Urinary bladder (tissue), 4 donors: ENCODE data around the gene SMU1. TPM values are rescaled to one million over a fixed set of nuclear protein-coding genes. Genes with fewer than 3 reads are reported as not detected.
A peak's percentile ranks its signal among the peaks of the same experiment; 100 is the strongest.
"Not testable (repeated sequence)": the region's sequence is repeated elsewhere in the genome, so short reads cannot be mapped to it uniquely, and the experiment has no call there.

Experiments used
- DNase-seq: peaks from one replicate; pipeline ENCODE4 v3.0.0-alpha.2; 2015; ENCODE audit errors: extremely low spot score
- H3K27ac ChIP-seq: one replicate; pipeline ENCODE4 v1.5.1; 2013; ENCODE audit warnings: low read depth, mild to moderate bottlenecking, moderate library complexity
- H3K36me3 ChIP-seq: one replicate; pipeline ENCODE4 v1.6.1; 2013; ENCODE audit warnings: mild to moderate bottlenecking, moderate library complexity; ENCODE audit not compliant: insufficient read depth
- H3K4me1 ChIP-seq: one replicate; pipeline ENCODE4 v1.6.1; 2013; ENCODE audit warnings: mild to moderate bottlenecking, moderate library complexity; ENCODE audit not compliant: insufficient read depth
- H3K4me3 ChIP-seq: one replicate; pipeline ENCODE4 v1.5.1; 2013; ENCODE audit warnings: low read depth, low read length
- WGBS: extraction: QIAGEN DNeasy Blood & Tissue Kit; methylation state at CpG from one replicate; pipeline ENCODE4 v1.1.7; 2013; 5-methylcytosine and 5-hydroxymethylcytosine counted together
- polyA plus RNA-seq: library from polyadenylated mRNA; stranded (reverse); fragments of 200-250 nt; gene quantifications from one replicate; pipeline ENCODE4 v1.2.3, GENCODE V29; 2013
- total RNA-seq: library from RNA; depleted of rRNA; stranded (reverse); fragments of >200 nt; gene quantifications from one replicate; pipeline ENCODE4 v1.2.3, GENCODE V29; 2014
- donor health status: healthy with polysubstance abuse.
- donor health status: healthy.

Gene SMU1
- total and polyA plus RNA-seq, 2 donors = 14.3 to 37.0 TPM

- DNase-seq = no peak
- H3K36me3 ChIP-seq = no peaks in the 10 kb centered on the region
- no peak overlapping the region for H3K4me3 ChIP-seq
- WGBS = 90% methylated on average over 2 of the region's 2 CpGs
- no peak overlapping the region for H3K27ac ChIP-seq
- no peaks in the 10 kb centered on the region for H3K4me1 ChIP-seq
These were observed 23.3 kb upstream of the SMU1 start for GRCh38 chr9:33099754-33100153.

- Histone ChIP-seq H3K36me3 (no peaks in the 10 kb centered on the region), H3K4me3 (no peak overlapping the region), H3K27ac (no peak overlapping the region), H3K4me1 (no peaks in the 10 kb centered on the region)
- 76% methylated on average over 3 of the region's 3 CpGs for WGBS
- DNase-seq = no peak
These were observed 20.7 kb upstream of the SMU1 start for GRCh38 chr9:33097192-33097591.

GRCh38 chr9:33092634-33093033 lies 16.2 kb upstream of the SMU1 start:
- Histone ChIP-seq H3K4me3 (no peak overlapping the region), H3K4me1 (no peaks in the 10 kb centered on the region), H3K36me3 (no peaks in the 10 kb centered on the region), H3K27ac (no peak overlapping the region)
- 63% methylated on average over 5 of the region's 5 CpGs for WGBS
- DNase-seq = no peak

- WGBS = 88% methylated on average over 9 of the region's 9 CpGs
- H3K36me3 ChIP-seq, DNase-seq, H3K4me1 ChIP-seq, H3K27ac ChIP-seq, H3K4me3 ChIP-seq: not testable (repeated sequence)
These were observed 9.2 kb upstream of the SMU1 start for GRCh38 chr9:33085672-33086071.

GRCh38 chr9:33082538-33083326 lies 6.3 kb upstream of the SMU1 start:
- 65% methylated on average over 8 of the region's 8 CpGs for WGBS
- Histone ChIP-seq H3K4me1 (no peaks in the 10 kb centered on the region), H3K4me3 (no peak overlapping the region), H3K27ac (no peak overlapping the region), H3K36me3 (no peaks in the 10 kb centered on the region)
- DNase-seq = no peak

GRCh38 chr9:33082128-33082527 lies 5.7 kb upstream of the SMU1 start:
- Histone ChIP-seq H3K4me3 (no peak overlapping the region), H3K4me1 (no peaks in the 10 kb centered on the region), H3K36me3 (no peaks in the 10 kb centered on the region), H3K27ac (no peak overlapping the region)
- DNase-seq = no peak
- 69% methylated on average over 5 of the region's 5 CpGs for WGBS

GRCh38 chr9:33081128-33081851 lies 4.8 kb upstream of the SMU1 start:
- Histone ChIP-seq H3K4me3 (no peak overlapping the region), H3K4me1 (no peaks in the 10 kb centered on the region), H3K36me3 (no peaks in the 10 kb centered on the region), H3K27ac (peak overlapping the region; percentile 65)
- 12% methylated on average over 9 of the region's 9 CpGs for WGBS
- DNase-seq = peak; percentile 90

- H3K36me3 ChIP-seq = no peaks in the 10 kb centered on the region
- no peaks in the 10 kb centered on the region for H3K4me1 ChIP-seq
- DNase-seq = no peak
- H3K27ac ChIP-seq = peak overlapping the region; percentile 65
- WGBS = 63% methylated on average over 6 of the region's 6 CpGs
- H3K4me3 ChIP-seq = no peak overlapping the region
These were observed 4.1 kb upstream of the SMU1 start for GRCh38 chr9:33080534-33080933.

GRCh38 chr9:33068991-33069390 lies 7.5 kb downstream of the SMU1 start:
- WGBS = 87% methylated on average over 1 of the region's 1 CpG
- DNase-seq = no peak
- H3K27ac ChIP-seq = no peak overlapping the region
- H3K4me3 ChIP-seq = no peak overlapping the region
- no peaks in the 10 kb centered on the region for H3K4me1 ChIP-seq
- peaks cover 11% of the 10 kb centered on the region for H3K36me3 ChIP-seq

GRCh38 chr9:33065157-33066076 lies 11.1 kb downstream of the SMU1 start:
- no peaks in the 10 kb centered on the region for H3K4me1 ChIP-seq
- no peak overlapping the region for H3K27ac ChIP-seq
- no peak for DNase-seq
- no peak overlapping the region for H3K4me3 ChIP-seq
- WGBS = 89% methylated on average over 5 of the region's 5 CpGs
- peaks cover 9% of the 10 kb centered on the region for H3K36me3 ChIP-seq

GRCh38 chr9:33051144-33051543 lies 25.3 kb downstream of the SMU1 start:
- H3K27ac ChIP-seq = no peak overlapping the region
- peaks cover 5% of the 10 kb centered on the region for H3K36me3 ChIP-seq
- H3K4me1 ChIP-seq = no peaks in the 10 kb centered on the region
- 94% methylated on average over 4 of the region's 4 CpGs for WGBS
- H3K4me3 ChIP-seq = no peak overlapping the region
- no peak for DNase-seq

GRCh38 chr9:33049680-33050361 lies 26.7 kb downstream of the SMU1 start:
- H3K4me3 ChIP-seq = no peak overlapping the region
- H3K27ac ChIP-seq = no peak overlapping the region
- DNase-seq = no peak
- no peaks in the 10 kb centered on the region for H3K4me1 ChIP-seq
- no peaks in the 10 kb centered on the region for H3K36me3 ChIP-seq
- WGBS = 98% methylated on average over 2 of the region's 2 CpGs

GRCh38 chr9:33048054-33048465 lies 28.4 kb downstream of the SMU1 start:
- Histone ChIP-seq H3K4me3 (no peak overlapping the region), H3K4me1 (no peaks in the 10 kb centered on the region), H3K27ac (no peak overlapping the region), H3K36me3 (no peaks in the 10 kb centered on the region)
- DNase-seq = no peak
- 59% methylated on average over 2 of the region's 2 CpGs for WGBS
